Ishikawa (cell line): ENCODE measurements around the gene PDE7B.
A peak's percentile ranks its signal among the peaks of the same experiment; 100 is the strongest.

Source experiments
- CEBPB ChIP-seq: IDR thresholded peaks from 2 replicates; pipeline ENCODE4 v1.6.1; 2012
- CREB1 ChIP-seq: IDR thresholded peaks from 2 replicates; pipeline ENCODE4 v1.6.1; 2012; ENCODE audit warnings: low read depth
- EGR1 ChIP-seq: IDR thresholded peaks from 2 replicates; pipeline ENCODE4 v1.6.1; 2012
- EP300 ChIP-seq: IDR thresholded peaks from 2 replicates; pipeline ENCODE4 v1.6.1; 2012; ENCODE audit warnings: borderline replicate concordance
- FOXM1 ChIP-seq: IDR thresholded peaks from 2 replicates; pipeline ENCODE4 v1.6.1; 2012; ENCODE audit warnings: low read depth, borderline replicate concordance
- MAX ChIP-seq: IDR thresholded peaks from 2 replicates; pipeline ENCODE4 v1.6.1; 2012
- NFIC ChIP-seq: IDR thresholded peaks from 2 replicates; pipeline ENCODE4 v1.6.1; 2012
- RAD21 ChIP-seq: IDR thresholded peaks from 2 replicates; pipeline ENCODE4 v1.6.1; 2012; ENCODE audit warnings: low read depth
- TAF1 ChIP-seq: IDR thresholded peaks from 2 replicates; pipeline ENCODE4 v1.6.1; 2012; ENCODE audit warnings: low read depth, mild to moderate bottlenecking
- TCF12 ChIP-seq: IDR thresholded peaks from 2 replicates; pipeline ENCODE4 v1.6.1; 2012; ENCODE audit warnings: low read depth
- TEAD4 ChIP-seq: IDR thresholded peaks from 2 replicates; pipeline ENCODE4 v1.6.1; 2012
- USF1 ChIP-seq: IDR thresholded peaks from 2 replicates; pipeline ENCODE4 v1.6.1; 2012
- YY1 ChIP-seq: IDR thresholded peaks from 2 replicates; pipeline ENCODE4 v1.6.1; 2012; ENCODE audit warnings: low read depth
- ZBTB7A ChIP-seq: IDR thresholded peaks from 2 replicates; pipeline ENCODE4 v1.6.1; 2012; ENCODE audit warnings: low read depth
- TF ChIP-seq, protein P1 (sequence below): IDR thresholded peaks from 2 replicates; pipeline ENCODE4 v1.6.1; 2012; ENCODE audit warnings: low read depth, mild to moderate bottlenecking

PDE7B gene

GRCh38 chr6:135938576-135939207, 87.2 kb downstream of the PDE7B start:
- TF ChIP-seq FOXM1: no peak
- no peak for TF ChIP-seq YY1
- no peak for TF ChIP-seq TCF12
- TF ChIP-seq RAD21: peak; percentile 39
- TF ChIP-seq NFIC: no peak

- no peak for TF ChIP-seq EP300
- TF ChIP-seq FOXM1: no peak
- no peak for TF ChIP-seq ZBTB7A
- no peak for TF ChIP-seq YY1
- TF ChIP-seq CEBPB: no peak
- TF ChIP-seq, protein P1, sequence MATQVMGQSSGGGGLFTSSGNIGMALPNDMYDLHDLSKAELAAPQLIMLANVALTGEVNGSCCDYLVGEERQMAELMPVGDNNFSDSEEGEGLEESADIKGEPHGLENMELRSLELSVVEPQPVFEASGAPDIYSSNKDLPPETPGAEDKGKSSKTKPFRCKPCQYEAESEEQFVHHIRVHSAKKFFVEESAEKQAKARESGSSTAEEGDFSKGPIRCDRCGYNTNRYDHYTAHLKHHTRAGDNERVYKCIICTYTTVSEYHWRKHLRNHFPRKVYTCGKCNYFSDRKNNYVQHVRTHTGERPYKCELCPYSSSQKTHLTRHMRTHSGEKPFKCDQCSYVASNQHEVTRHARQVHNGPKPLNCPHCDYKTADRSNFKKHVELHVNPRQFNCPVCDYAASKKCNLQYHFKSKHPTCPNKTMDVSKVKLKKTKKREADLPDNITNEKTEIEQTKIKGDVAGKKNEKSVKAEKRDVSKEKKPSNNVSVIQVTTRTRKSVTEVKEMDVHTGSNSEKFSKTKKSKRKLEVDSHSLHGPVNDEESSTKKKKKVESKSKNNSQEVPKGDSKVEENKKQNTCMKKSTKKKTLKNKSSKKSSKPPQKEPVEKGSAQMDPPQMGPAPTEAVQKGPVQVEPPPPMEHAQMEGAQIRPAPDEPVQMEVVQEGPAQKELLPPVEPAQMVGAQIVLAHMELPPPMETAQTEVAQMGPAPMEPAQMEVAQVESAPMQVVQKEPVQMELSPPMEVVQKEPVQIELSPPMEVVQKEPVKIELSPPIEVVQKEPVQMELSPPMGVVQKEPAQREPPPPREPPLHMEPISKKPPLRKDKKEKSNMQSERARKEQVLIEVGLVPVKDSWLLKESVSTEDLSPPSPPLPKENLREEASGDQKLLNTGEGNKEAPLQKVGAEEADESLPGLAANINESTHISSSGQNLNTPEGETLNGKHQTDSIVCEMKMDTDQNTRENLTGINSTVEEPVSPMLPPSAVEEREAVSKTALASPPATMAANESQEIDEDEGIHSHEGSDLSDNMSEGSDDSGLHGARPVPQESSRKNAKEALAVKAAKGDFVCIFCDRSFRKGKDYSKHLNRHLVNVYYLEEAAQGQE: no peak
- no peak for TF ChIP-seq TAF1
- no peak for TF ChIP-seq MAX
- no peak for TF ChIP-seq USF1
- no peak for TF ChIP-seq TCF12
- no peak for TF ChIP-seq RAD21
- TF ChIP-seq CREB1: no peak
- no peak for TF ChIP-seq NFIC
- TF ChIP-seq EGR1: no peak
Measured at GRCh38 chr6:135939208-135939591, 87.7 kb downstream of the PDE7B start.

DNA sequence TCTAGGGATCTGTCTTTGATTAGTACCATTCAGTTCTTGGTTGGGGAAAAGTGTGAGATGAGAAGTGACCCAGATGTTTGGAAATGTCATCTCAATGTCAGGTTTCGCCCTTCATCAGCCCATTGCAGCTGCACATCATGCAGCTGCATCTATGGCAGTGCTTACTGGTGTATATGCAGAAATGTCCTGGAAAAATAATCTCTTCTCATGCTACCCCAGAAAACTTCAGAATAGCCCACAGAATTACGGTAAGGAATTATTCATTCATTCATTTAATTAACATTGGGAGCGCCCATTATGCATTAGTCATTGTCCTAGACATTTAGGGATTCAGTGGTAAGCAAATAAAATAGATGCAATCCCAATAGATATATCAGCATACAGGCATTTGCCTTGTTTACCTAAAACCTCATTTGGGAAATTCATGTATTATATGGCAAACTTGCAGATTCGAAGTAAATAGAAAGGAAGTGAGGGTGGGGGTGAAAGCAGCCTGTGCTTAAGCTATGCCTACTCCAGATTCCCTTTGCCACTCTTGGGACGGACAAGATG, 89.2 kb downstream of the PDE7B start:
- TF ChIP-seq USF1 (no peak), NFIC (no peak), FOXM1 (no peak), EGR1 (no peak)

DNA sequence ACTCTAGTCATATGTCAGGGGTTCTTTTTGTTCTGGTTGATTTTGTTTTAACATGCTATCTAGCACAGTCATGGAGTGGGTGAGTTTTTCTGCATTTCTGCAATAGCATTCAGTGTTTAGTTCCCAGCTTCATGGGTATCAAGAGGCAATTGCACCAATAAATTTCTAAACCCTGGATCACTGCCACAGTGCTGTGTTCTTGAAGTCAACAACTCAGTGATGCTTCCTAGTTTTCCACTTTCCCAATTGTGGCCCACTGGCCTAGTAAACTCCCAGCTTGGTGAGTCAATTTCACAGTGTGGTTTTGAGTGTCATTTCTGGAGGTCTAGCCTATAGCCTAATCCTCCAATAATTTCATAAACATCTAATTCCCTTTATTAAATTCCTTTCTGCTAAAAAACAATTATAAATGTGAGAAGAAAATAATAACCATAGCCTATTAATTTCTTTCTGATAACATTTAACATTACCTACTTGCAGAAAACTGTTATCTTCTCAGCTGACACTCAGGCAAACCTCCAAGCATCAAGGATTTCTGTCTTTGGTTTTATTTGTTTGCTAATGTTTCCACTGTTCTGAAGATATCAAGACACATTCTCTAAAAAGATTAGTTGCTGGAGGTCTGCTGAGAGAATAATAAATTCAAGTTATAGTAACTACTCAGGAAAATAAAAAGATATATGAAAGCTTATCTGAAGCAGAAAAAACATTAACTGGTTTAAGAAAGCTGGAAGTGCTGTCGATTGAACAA, 89.9 kb downstream of the PDE7B start:
- TF ChIP-seq CEBPB (no peak), YY1 (no peak), RAD21 (no peak), FOXM1 (no peak), NFIC (no peak), USF1 (no peak), TCF12 (no peak), CREB1 (no peak), EGR1 (no peak), EP300 (no peak), TAF1 (no peak), MAX (no peak)

- TF ChIP-seq CREB1 (no peak), NFIC (no peak), CEBPB (no peak), RAD21 (no peak), MAX (no peak), EGR1 (no peak), YY1 (no peak), USF1 (no peak), ZBTB7A (no peak), TAF1 (no peak), TCF12 (no peak), FOXM1 (no peak), EP300 (no peak), TEAD4 (no peak)
- TF ChIP-seq, protein P1: no peak
Measured at GRCh38 chr6:135944120-135944519, 92.6 kb downstream of the PDE7B start.
